HEK293T (cell line): ENCODE measurements around the gene CAPZB.

ENCODE experiments used
- CTCF ChIA-PET: fragments of 350-600 bp; formaldehyde crosslinking; extraction: SDS; loops from one replicate; lab custom pipeline; 2021; ENCODE audit warnings: antibody characterized with exemption, inconsistent platforms; lab: Yijun Ruan, JAX
- POLR2A ChIA-PET: fragments of 350-600 bp; formaldehyde crosslinking; extraction: SDS; loops from one replicate; lab custom pipeline; 2020; ENCODE audit warnings: antibody characterized with exemption, inconsistent platforms; lab: Yijun Ruan, JAX
- DNase-seq: peaks from one replicate; pipeline ENCODE4 v3.0.0; 2012; ENCODE audit warnings: mixed read lengths; ENCODE audit errors: extremely low spot score
- ARNT ChIP-seq: fragments of 450-650 bp; IDR thresholded peaks from 2 replicates; pipeline ENCODE4 v1.6.1; 2017; ENCODE audit warnings: mild to moderate bottlenecking
- BHLHE40 ChIP-seq: fragments of 450-650 bp; IDR thresholded peaks from 2 replicates; pipeline ENCODE4 v1.6.1; 2016; ENCODE audit warnings: mild to moderate bottlenecking, moderate library complexity, borderline replicate concordance
- CTBP1 ChIP-seq: fragments of 450-650 bp; IDR thresholded peaks from 2 replicates; pipeline ENCODE4 v1.6.1; 2016; ENCODE audit warnings: borderline replicate concordance
- ELF4 ChIP-seq: fragments of 450-650 bp; IDR thresholded peaks from 2 replicates; pipeline ENCODE4 v1.6.1; 2017; ENCODE audit warnings: antibody characterized with exemption
- FOXA1 ChIP-seq: fragments of 450-650 bp; IDR thresholded peaks from 2 replicates; pipeline ENCODE4 v1.6.1; 2016; ENCODE audit warnings: mild to moderate bottlenecking
- FOXK2 ChIP-seq: fragments of 450-650 bp; IDR thresholded peaks from 2 replicates; pipeline ENCODE4 v1.6.1; 2016; ENCODE audit warnings: mild to moderate bottlenecking
- FOXM1 ChIP-seq: fragments of 450-650 bp; IDR thresholded peaks from 2 replicates; pipeline ENCODE4 v1.6.1; 2017; ENCODE audit warnings: mild to moderate bottlenecking, borderline replicate concordance
- HDGF ChIP-seq: fragments of 450-650 bp; IDR thresholded peaks from 2 replicates; pipeline ENCODE4 v1.6.1; 2017; ENCODE audit warnings: antibody characterized with exemption, borderline replicate concordance
- L3MBTL2 ChIP-seq: fragments of 450-650 bp; conservative IDR thresholded peaks from 2 replicates; pipeline ENCODE4 v1.6.1; 2016; ENCODE audit warnings: mild to moderate bottlenecking
- LEF1 ChIP-seq: fragments of 450-650 bp; IDR thresholded peaks from 2 replicates; pipeline ENCODE4 v1.6.1; 2017; ENCODE audit warnings: mild to moderate bottlenecking, borderline replicate concordance
- NFRKB ChIP-seq: fragments of 450-650 bp; IDR thresholded peaks from 2 replicates; pipeline ENCODE4 v1.6.1; 2016; ENCODE audit warnings: mild to moderate bottlenecking, moderate library complexity
- PKNOX1 ChIP-seq: fragments of 450-650 bp; IDR thresholded peaks from 2 replicates; pipeline ENCODE4 v1.6.1; 2016
- SP1 ChIP-seq: fragments of 450-650 bp; IDR thresholded peaks from 2 replicates; pipeline ENCODE4 v1.6.1; 2017
- SUZ12 ChIP-seq: fragments of 450-650 bp; IDR thresholded peaks from 2 replicates; pipeline ENCODE4 v1.6.1; 2016; ENCODE audit warnings: mild to moderate bottlenecking
- TARDBP ChIP-seq: fragments of 450-650 bp; IDR thresholded peaks from 2 replicates; pipeline ENCODE4 v1.6.1; 2016
- ZNF384 ChIP-seq: fragments of 450-650 bp; IDR thresholded peaks from 2 replicates; pipeline ENCODE4 v1.6.1; 2016

The CAPZB gene

GRCh38 chr1:19465123-19465522, 20.2 kb downstream of the CAPZB start:
- POLR2A ChIA-PET: interaction anchor here (1.3 to 1.9 kb wide), 2 partner anchors 21 to 132 kb away, joined by 3 to 8 read pairs; partner anchors contain the start of gene CAPZB
- CTCF ChIA-PET: no interaction called here
- no peak for DNase-seq
- TF ChIP-seq ARNT (no peak), HDGF (no peak), L3MBTL2 (no peak), NFRKB (no peak), LEF1 (no peak), ELF4 (no peak)

- ChIA-PET CTCF (no interaction called here), POLR2A (interaction anchor here (1.3 kb wide), 1 partner anchor 132 kb away, joined by 3 read pairs; a partner anchor contains a TSS)
- no peak for TF ChIP-seq SUZ12
- TF ChIP-seq FOXK2: no peak
- no peak for TF ChIP-seq FOXA1
- no peak for TF ChIP-seq PKNOX1
- no peak for TF ChIP-seq LEF1
- no peak for TF ChIP-seq TARDBP
- TF ChIP-seq FOXM1: no peak
- TF ChIP-seq ARNT: no peak
- TF ChIP-seq ZNF384: no peak
- no peak for TF ChIP-seq ELF4
- TF ChIP-seq HDGF: no peak
- TF ChIP-seq BHLHE40: no peak
- TF ChIP-seq SP1: no peak
- no peak for DNase-seq
These were observed 20.6 kb downstream of the CAPZB start for GRCh38 chr1:19464696-19465095.

- ChIA-PET CTCF (no interaction called here), POLR2A (no interaction called here)
- no peak for DNase-seq
- TF ChIP-seq ELF4: no peak
- TF ChIP-seq CTBP1: no peak
- no peak for TF ChIP-seq L3MBTL2
- TF ChIP-seq PKNOX1: no peak
- no peak for TF ChIP-seq ZNF384
- no peak for TF ChIP-seq LEF1
- TF ChIP-seq BHLHE40: no peak
These were observed 21.9 kb downstream of the CAPZB start for GRCh38 chr1:19463504-19463803.

- POLR2A ChIA-PET: no interaction called here
- TF ChIP-seq HDGF (no peak), TARDBP (no peak), FOXM1 (no peak), SUZ12 (no peak), FOXA1 (no peak), PKNOX1 (no peak), SP1 (no peak), ARNT (no peak), LEF1 (no peak)
- DNase-seq: no peak
- CTCF ChIA-PET: no interaction called here
These were observed 22.4 kb downstream of the CAPZB start for GRCh38 chr1:19462781-19463503.

- ChIA-PET CTCF (no interaction called here), POLR2A (no interaction called here)
- no peak for DNase-seq
- no peak for TF ChIP-seq BHLHE40
These were observed 24.2 kb downstream of the CAPZB start for GRCh38 chr1:19461220-19461554.

- ChIA-PET POLR2A (no interaction called here), CTCF (no interaction called here)
- DNase-seq: no peak
- TF ChIP-seq L3MBTL2 (no peak), SP1 (no peak), FOXA1 (no peak), CTBP1 (no peak), SUZ12 (no peak), NFRKB (no peak), ZNF384 (no peak), HDGF (no peak), BHLHE40 (no peak), FOXM1 (no peak), ARNT (no peak), PKNOX1 (no peak), LEF1 (no peak), ELF4 (no peak), FOXK2 (no peak), TARDBP (no peak)
These were observed 24.7 kb downstream of the CAPZB start for GRCh38 chr1:19460535-19461219.
